Brain microvascular endothelial cell (primary cell): Measurements from ENCODE around the gene DNAJA3.

ENCODE experiments used
- DNase-seq: peaks from one replicate; pipeline ENCODE4 v3.0.0-alpha.2; 2020
- H3K27ac ChIP-seq: fragments of 250-450 bp; sonication (Bioruptor Pico); 2 replicates; pipeline ENCODE4 v1.5.1; 2020; ENCODE audit warnings: mild to moderate bottlenecking, moderate library complexity
- H3K27me3 ChIP-seq: fragments of 250-450 bp; sonication (Bioruptor Pico); replicated peaks from 2 replicates; pipeline ENCODE4 v1.5.1; 2020; ENCODE audit warnings: mild to moderate bottlenecking
- H3K36me3 ChIP-seq: fragments of 250-450 bp; sonication (Bioruptor Pico); replicated peaks from 2 replicates; pipeline ENCODE4 v1.5.1; 2020; ENCODE audit warnings: mild to moderate bottlenecking
- H3K4me3 ChIP-seq: 2 replicates; pipeline ENCODE4 v1.5.1; 2011; ENCODE audit warnings: low read depth, mild to moderate bottlenecking, control low read depth, low read length, moderate library complexity
- CTCF ChIP-seq: IDR thresholded peaks from 2 replicates; pipeline ENCODE4 v1.5.1; 2011; ENCODE audit warnings: low read depth, mild to moderate bottlenecking, moderate library complexity, low read length, control low read depth, inconsistent platforms; ENCODE audit errors: missing control alignments
- in situ Hi-C: cut with HindIII; loops from 2 replicates; pipeline ENCODE4 v1.10.0; 2017; ENCODE audit warnings: low sequenced_read_pairs, low pct_ligation_motif_present

DNAJA3 gene

DNA sequence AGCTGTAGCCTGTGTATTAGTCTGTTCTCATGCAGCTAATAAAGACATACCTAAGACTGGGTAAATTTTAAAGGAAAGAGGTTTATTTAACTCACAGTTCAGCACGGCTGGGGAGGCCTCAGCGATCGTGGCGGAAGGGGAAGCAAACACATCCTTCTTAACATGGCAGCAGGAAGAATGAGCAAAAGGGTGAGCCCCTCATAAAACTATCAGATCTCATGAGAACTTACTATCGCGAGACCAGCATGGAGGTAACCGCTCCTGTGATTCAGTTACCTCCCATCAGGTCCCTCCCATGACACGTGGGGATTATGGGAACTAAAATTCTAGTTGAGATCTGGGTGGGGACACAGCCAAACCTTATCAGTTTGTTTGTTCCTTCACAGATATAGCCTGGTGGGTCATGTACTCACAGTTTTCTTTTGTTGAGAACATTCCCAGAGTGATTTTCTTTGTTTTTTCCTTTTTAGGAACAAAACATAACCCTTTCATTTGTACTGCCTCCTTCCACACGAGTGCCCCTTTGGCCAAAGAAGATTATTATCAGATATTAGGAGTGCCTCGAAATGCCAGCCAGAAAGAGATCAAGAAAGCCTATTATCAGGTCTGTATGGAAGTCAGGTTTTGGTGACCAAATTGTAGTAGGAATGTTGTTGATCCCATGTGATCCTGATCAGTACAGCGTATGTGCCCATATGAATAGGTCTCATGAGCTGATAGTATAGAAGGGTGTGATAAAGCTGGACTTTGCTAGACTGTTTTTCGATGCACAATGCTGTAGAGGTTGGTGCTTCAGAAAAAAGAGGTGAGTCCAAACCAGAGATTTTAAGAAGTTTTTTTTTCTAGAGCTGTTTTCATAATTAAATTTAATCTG lies 8.5 kb downstream of the DNAJA3 start:
- peaks cover 25% of the 10 kb centered on the region for H3K36me3 ChIP-seq
- H3K27ac ChIP-seq: no peak overlapping the region
- no peak overlapping the region for H3K4me3 ChIP-seq
- H3K27me3 ChIP-seq: no peaks in the 10 kb centered on the region
- in situ Hi-C loops: no loop called here
- no peak for TF ChIP-seq CTCF
- DNase-seq: no peak

GRCh38 chr16:4435337-4436067 lies 9.8 kb downstream of the DNAJA3 start:
- no peak for TF ChIP-seq CTCF
- no peaks in the 10 kb centered on the region for H3K27me3 ChIP-seq
- in situ Hi-C loops: no loop called here
- no peak for DNase-seq
- H3K27ac ChIP-seq: no peak overlapping the region
- peaks cover 37% of the 10 kb centered on the region for H3K36me3 ChIP-seq
- H3K4me3 ChIP-seq: no peak overlapping the region

- Histone ChIP-seq H3K27me3 (no peaks in the 10 kb centered on the region), H3K27ac (no peak overlapping the region), H3K36me3 (peaks cover 47% of the 10 kb centered on the region), H3K4me3 (no peak overlapping the region)
- in situ Hi-C loops: no loop called here
- no peak for DNase-seq
- TF ChIP-seq CTCF: no peak
Measured at GRCh38 chr16:4437366-4437765, 11.7 kb downstream of the DNAJA3 start.

GRCh38 chr16:4442371-4442770 lies 16.7 kb downstream of the DNAJA3 start:
- DNase-seq: no peak
- in situ Hi-C loops: no loop called here
- H3K4me3 ChIP-seq: no peak overlapping the region
- no peak for TF ChIP-seq CTCF
- H3K27ac ChIP-seq: no peak overlapping the region
- no peaks in the 10 kb centered on the region for H3K27me3 ChIP-seq
- peaks cover 68% of the 10 kb centered on the region for H3K36me3 ChIP-seq

DNA sequence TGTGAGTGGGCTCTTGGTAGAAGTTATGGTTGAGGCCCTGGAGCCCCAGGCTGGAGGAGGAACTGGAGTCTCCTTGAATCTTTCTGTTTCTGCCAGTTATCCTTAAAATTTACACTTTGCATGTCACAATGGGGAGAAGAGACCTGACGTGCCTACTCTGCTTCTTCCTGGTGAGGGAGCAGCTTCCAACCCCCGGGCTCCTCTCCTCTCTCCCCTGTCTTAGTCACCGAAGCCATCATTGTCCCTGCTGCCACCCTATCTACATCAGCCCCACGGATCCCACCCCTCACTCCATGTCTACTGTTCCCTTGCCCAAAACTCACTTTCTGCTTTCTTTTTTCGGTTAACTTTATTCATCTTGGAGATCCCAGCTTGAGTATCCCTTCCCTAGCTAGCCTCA lies 17.6 kb downstream of the DNAJA3 start:
- no peak overlapping the region for H3K4me3 ChIP-seq

More for the DNA sequence above, 17.6 kb downstream of the DNAJA3 start:
- no peaks in the 10 kb centered on the region for H3K27me3 ChIP-seq
- peaks cover 69% of the 10 kb centered on the region for H3K36me3 ChIP-seq
- in situ Hi-C loops: no loop called here
- no peak overlapping the region for H3K27ac ChIP-seq
- DNase-seq: no peak
- no peak for TF ChIP-seq CTCF
